ENCODE results near the gene ADH7. TPM values are rescaled to one million over a fixed set of nuclear protein-coding genes. Genes with fewer than 3 reads are reported as not detected.

ADH7 gene
- total and polyA plus RNA-seq, 2 of the 13 experiments (the other 11 are each of a cell fraction or from before 2014, with no cell fraction given) = not detected

DNA sequence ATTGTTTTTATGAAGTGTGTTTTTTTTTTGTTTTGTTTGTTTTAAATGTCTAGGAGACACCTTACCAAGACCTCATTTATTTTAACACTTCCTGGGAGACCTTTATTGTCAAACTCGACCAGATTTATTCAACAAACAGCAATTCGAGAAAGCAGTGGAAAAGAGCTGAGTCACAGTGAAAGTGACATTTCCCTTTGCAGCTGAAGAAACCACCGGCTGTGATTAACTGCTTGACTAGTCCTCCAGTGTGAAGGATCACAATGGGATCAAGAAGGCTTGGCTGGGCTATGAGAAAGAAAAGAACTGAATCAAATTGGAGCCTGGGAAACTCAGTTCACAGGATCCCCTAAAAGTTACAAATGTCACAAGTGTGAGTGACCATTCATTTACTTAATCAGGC, 11.9 kb upstream of the ADH7 start (continued):
- TF ChIP-seq HNF4G (IDR thresholded peaks at IDR 0.05; ENCODE audit: borderline replicate concordance, low read depth, low read length) = no peak
- TF ChIP-seq HNF4G (CRISPR knock-in tag; IDR thresholded peaks at IDR 0.05; ENCODE audit: borderline replicate concordance, low read depth) = no peak
- TF ChIP-seq ZZZ3 (CRISPR knock-in tag; IDR thresholded peaks at IDR 0.05; ENCODE audit: borderline replicate concordance) = no peak
- TF ChIP-seq NFE2 (CRISPR knock-in tag; IDR thresholded peaks at IDR 0.05) = 0 out of 2 replicates have a peak, but pooled peaks have one; percentile 9
- TF ChIP-seq IKZF4 (CRISPR knock-in tag; IDR thresholded peaks at IDR 0.05; ENCODE audit: borderline replicate concordance, low read depth, not compliant biosample characterization) = no peak
- TF ChIP-seq ZNF720 (CRISPR knock-in tag; IDR thresholded peaks at IDR 0.05) = no peak
- TF ChIP-seq RAD51 (IDR thresholded peaks at IDR 0.05; ENCODE audit: borderline replicate concordance) = no peak
- no peak for TF ChIP-seq ZNF577 (CRISPR knock-in tag; IDR thresholded peaks at IDR 0.05; ENCODE audit: borderline replicate concordance, low read depth)
- TF ChIP-seq HOXA3 (CRISPR knock-in tag; IDR thresholded peaks at IDR 0.05) = no peak

DNA sequence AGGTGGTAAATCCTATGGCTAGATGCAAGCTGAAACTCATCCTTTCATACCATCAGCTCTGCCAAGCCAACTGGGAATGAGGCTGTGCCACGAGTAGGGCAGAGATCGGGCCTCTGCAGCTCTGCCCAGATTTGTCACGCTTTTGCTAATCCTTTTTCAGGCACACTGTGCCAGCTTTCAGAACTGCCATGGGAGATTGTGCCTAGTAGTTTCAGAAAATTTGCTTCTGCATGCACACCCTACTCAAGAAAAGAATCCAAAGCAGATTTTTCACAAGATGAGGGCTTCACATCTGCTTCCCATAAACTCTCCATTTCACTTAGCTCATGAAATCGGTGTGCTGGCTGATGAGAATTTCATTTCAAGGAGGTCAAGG, 3.3 kb upstream of the ADH7 start:
- Histone ChIP-seq H2AFZ (ENCODE audit: low read length) (no peak overlapping the region), H3K79me2 (ENCODE audit: insufficient read depth, low read length) (no peaks in the 10 kb centered on the region), H4K20me1 (ENCODE audit: insufficient read depth, low read length) (no peaks in the 10 kb centered on the region), H3K36me3 (replicated peaks in 1 of 2; ENCODE audit: control insufficient read depth in 1 of 2, insufficient read depth in 2 of 2, low read length in 2 of 2) (no peaks in the 10 kb centered on the region), H3K4me2 (ENCODE audit: low read depth, low read length) (no peak overlapping the region), H3K4me3 (replicated peaks in 1 of 3; ENCODE audit: insufficient read depth in 1 of 3, low read depth in 2 of 3, low read length in 3 of 3) (no peak overlapping the region), H3K4me1 (ENCODE audit: insufficient read depth, low read length) (peaks cover 13% of the 10 kb centered on the region), H3K27me3 (ENCODE audit: control insufficient read depth in 1 of 2, insufficient read depth in 2 of 2, low read length in 2 of 2) (no peaks in the 10 kb centered on the region), H3K9ac (ENCODE audit: insufficient read depth, low read depth, low read length) (no peak overlapping the region), H3K27ac (ENCODE audit: extremely low read length, insufficient read depth, low read length) (no peak overlapping the region), H3K9me3 (ENCODE audit: low read length) (no peaks in the 10 kb centered on the region)
- no peak for DNase-seq (ENCODE audit: low spot score)
- ChIA-PET CTCF (ENCODE audit: low intra/inter-chr PET ratio, low total read pairs) (no interaction called here), POLR2A (no interaction called here)
- in situ Hi-C loops (cut with HindIII; ENCODE audit: extremely low pct_ligation_motif_present, low pct_unique_long_range_greater_than_20kb) (no loop called here), intact Hi-C loops (cut with micrococcal nuclease; ENCODE audit: unreplicated experiment) (no loop called here)
- no peak for ATAC-seq
- 54% methylated on average over 4 of the region's 4 CpGs for WGBS (ENCODE audit: low lambda C conversion rate)
- FAIRE-seq = no peak
- no TSS peak for BruUV-seq (replicated peaks)
- TF ChIP-seq ONECUT2 (CRISPR knock-in tag; IDR thresholded peaks at IDR 0.05) = no peak
- no peak for TF ChIP-seq ZNF382 (CRISPR knock-in tag; IDR thresholded peaks at IDR 0.05; ENCODE audit: borderline replicate concordance)
- TF ChIP-seq, protein P1, sequence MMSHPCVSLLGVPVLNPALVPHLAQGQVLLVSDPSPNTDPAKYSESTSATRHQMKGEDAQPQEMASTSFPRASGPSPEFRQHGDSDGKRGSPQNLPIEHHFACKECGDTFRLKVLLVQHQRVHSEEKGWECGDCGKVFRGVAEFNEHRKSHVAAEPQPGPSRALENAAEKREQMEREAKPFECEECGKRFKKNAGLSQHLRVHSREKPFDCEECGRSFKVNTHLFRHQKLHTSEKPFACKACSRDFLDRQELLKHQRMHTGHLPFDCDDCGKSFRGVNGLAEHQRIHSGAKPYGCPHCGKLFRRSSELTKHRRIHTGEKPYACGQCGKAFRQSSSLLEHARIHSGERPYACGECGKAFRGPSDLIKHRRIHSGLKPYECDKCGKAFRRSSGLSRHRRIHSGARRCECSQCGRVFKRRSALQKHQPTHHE (CRISPR knock-in tag; IDR thresholded peaks at IDR 0.05; ENCODE audit: borderline replicate concordance) = no peak
- TF ChIP-seq, protein P2, sequence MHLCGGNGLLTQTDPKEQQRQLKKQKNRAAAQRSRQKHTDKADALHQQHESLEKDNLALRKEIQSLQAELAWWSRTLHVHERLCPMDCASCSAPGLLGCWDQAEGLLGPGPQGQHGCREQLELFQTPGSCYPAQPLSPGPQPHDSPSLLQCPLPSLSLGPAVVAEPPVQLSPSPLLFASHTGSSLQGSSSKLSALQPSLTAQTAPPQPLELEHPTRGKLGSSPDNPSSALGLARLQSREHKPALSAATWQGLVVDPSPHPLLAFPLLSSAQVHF (CRISPR knock-in tag; IDR thresholded peaks at IDR 0.05) = no peak
- TF ChIP-seq, protein P3, sequence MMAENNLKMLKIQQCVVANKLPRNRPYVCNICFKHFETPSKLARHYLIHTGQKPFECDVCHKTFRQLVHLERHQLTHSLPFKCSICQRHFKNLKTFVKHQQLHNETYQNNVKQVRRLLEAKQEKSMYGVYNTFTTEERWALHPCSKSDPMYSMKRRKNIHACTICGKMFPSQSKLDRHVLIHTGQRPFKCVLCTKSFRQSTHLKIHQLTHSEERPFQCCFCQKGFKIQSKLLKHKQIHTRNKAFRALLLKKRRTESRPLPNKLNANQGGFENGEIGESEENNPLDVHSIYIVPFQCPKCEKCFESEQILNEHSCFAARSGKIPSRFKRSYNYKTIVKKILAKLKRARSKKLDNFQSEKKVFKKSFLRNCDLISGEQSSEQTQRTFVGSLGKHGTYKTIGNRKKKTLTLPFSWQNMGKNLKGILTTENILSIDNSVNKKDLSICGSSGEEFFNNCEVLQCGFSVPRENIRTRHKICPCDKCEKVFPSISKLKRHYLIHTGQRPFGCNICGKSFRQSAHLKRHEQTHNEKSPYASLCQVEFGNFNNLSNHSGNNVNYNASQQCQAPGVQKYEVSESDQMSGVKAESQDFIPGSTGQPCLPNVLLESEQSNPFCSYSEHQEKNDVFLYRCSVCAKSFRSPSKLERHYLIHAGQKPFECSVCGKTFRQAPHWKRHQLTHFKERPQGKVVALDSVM (CRISPR knock-in tag; IDR thresholded peaks at IDR 0.05) = no peak
- TF ChIP-seq ZNF589 (CRISPR knock-in tag; conservative IDR thresholded peaks at IDR 0.05) = no peak
- no peak for TF ChIP-seq SUZ12 (IDR thresholded peaks at IDR 0.05; ENCODE audit: low read depth, low read length)
- TF ChIP-seq GTF2F1 (IDR thresholded peaks at IDR 0.05; ENCODE audit: low read length) = no peak
- TF ChIP-seq FOSL2 (CRISPR knock-in tag; IDR thresholded peaks at IDR 0.05) = no peak
- TF ChIP-seq GPN1 (CRISPR knock-in tag; IDR thresholded peaks at IDR 0.05; ENCODE audit: borderline replicate concordance) = no peak
- TF ChIP-seq TBX3 (IDR thresholded peaks at IDR 0.05; ENCODE audit: borderline replicate concordance) = no peak
- TF ChIP-seq PRMT3 (CRISPR knock-in tag; IDR thresholded peaks at IDR 0.05; ENCODE audit: borderline replicate concordance, low read depth) = no peak

All from HepG2 (cell line).